CD4-positive, CD25-positive, alpha-beta regulatory T cell (primary cell): ENCODE measurements around the gene SLC8A1. TPM values are rescaled to one million over a fixed set of nuclear protein-coding genes. Genes with fewer than 3 reads are reported as not detected.

ENCODE experiments used
- ATAC-seq, 2 donors: fragments of 150-1000 bp; cut with Tn5 transposase; one replicate each; pipeline ENCODE4 v1.10.0; 2021; ENCODE audit warnings: low read depth in 2 of 2, moderate number of reproducible peaks in 2 of 2, moderate library complexity in 1 of 2
- DNase-seq, 3 donors: peaks; one replicate each; pipeline versions ENCODE4 v3.0.0 to v3.0.0-alpha.2; 2012 to 2022; ENCODE audit warnings: mixed read lengths in 1 of 3
- H3K27ac ChIP-seq: one replicate; pipeline ENCODE4 v1.7.0; 2013; ENCODE audit warnings: mild to moderate bottlenecking, low read length; ENCODE audit not compliant: insufficient read depth, poor library complexity, severe bottlenecking
- H3K27me3 ChIP-seq: one replicate; pipeline ENCODE4 v1.7.0; 2013; ENCODE audit warnings: low read length; ENCODE audit not compliant: control insufficient read depth, insufficient read depth
- H3K36me3 ChIP-seq: one replicate; pipeline ENCODE4 v1.7.0; 2013; ENCODE audit warnings: mild to moderate bottlenecking, low read length, moderate library complexity; ENCODE audit not compliant: control insufficient read depth, insufficient read depth
- H3K4me1 ChIP-seq: 2 replicates; pipeline ENCODE4 v1.7.0; 2013; ENCODE audit warnings: mild to moderate bottlenecking, low read length; ENCODE audit not compliant: insufficient read depth, control insufficient read depth, poor library complexity, severe bottlenecking
- H3K4me3 ChIP-seq: one replicate; pipeline ENCODE4 v1.7.0; 2013; ENCODE audit warnings: low read depth, mild to moderate bottlenecking, low read length, moderate library complexity
- H3K9me3 ChIP-seq, 2 experiments: 1 replicate in 1 of 2; 2 replicates in 1 of 2; pipeline ENCODE4 v1.7.0; 2013; ENCODE audit warnings: low read length in 2 of 2, mild to moderate bottlenecking in 1 of 2, moderate library complexity in 1 of 2; ENCODE audit not compliant: control insufficient read depth in 2 of 2
- H3K27ac Mint-ChIP-seq, 3 donors: one replicate each; pipeline ENCODE4 v1.8.0; 2020 to 2022; ENCODE audit warnings: mild to moderate bottlenecking in 3 of 3, mixed read lengths in 3 of 3, moderate library complexity in 2 of 3
- H3K27me3 Mint-ChIP-seq: one replicate; pipeline ENCODE4 v1.8.0; 2022; ENCODE audit warnings: mild to moderate bottlenecking, mixed read lengths
- H3K36me3 Mint-ChIP-seq: one replicate; pipeline ENCODE4 v1.8.0; 2020; ENCODE audit warnings: mixed read lengths
- H3K4me1 Mint-ChIP-seq, 4 donors: one replicate each; pipeline ENCODE4 v1.8.0; 2020 to 2022; ENCODE audit warnings: mixed read lengths in 4 of 4, mild to moderate bottlenecking in 1 of 4
- H3K4me3 Mint-ChIP-seq, 4 donors: one replicate each; pipeline ENCODE4 v1.8.0; 2020 to 2022; ENCODE audit warnings: mild to moderate bottlenecking in 4 of 4, mixed read lengths in 4 of 4, moderate library complexity in 3 of 4
- H3K9me3 Mint-ChIP-seq, 7 donors: one replicate each; pipeline ENCODE4 v1.8.0; 2020 to 2022; ENCODE audit warnings: mixed read lengths in 7 of 7, mild to moderate bottlenecking in 3 of 7, moderate library complexity in 2 of 7
- polyA plus RNA-seq, 4 donors: library from polyadenylated mRNA; unstranded; fragments of 300-500 nt; fragmentation: Illumina TruSeq; gene quantifications; one replicate each; pipeline ENCODE4 v1.2.3, GENCODE V29; 2021
- total RNA-seq: library from RNA; stranded (reverse); gene quantifications from one replicate; pipeline ENCODE4 v1.2.3, GENCODE V29; 2022

The SLC8A1 gene
- total and polyA plus RNA-seq, 5 donors from 2014 or later = 0.22 to 0.43 TPM; not detected in 3

DNA sequence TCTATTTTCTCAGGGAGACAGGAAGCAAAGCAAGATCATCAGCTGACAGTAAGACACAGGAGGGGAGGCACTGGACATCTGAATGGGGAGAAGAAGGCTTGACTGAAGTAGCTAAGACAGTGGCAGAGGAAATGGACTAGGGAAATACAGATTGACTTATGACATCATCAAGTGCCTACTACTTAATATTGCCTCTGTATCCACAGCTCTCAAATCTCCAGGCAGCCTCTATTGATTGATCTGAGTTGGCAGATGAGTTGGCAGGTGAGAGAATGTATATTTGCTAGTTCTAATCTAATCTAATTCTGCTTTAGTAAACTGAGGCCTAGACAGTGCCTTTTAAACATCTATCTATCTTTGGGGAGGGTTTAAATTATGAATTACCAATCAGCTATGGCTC, 242.1 kb downstream of the SLC8A1 start:
- no peak overlapping the region for H3K4me3 ChIP-seq
- H3K27ac ChIP-seq = no peak overlapping the region
- Mint-ChIP-seq H3K4me1 (peaks cover 0 to 6% (median under 1%) of the 10 kb centered on the region in 4 donors), H3K9me3 (peaks cover 0 to 2% (median 1%) of the 10 kb centered on the region in 7 donors), H3K27me3 (no peaks in the 10 kb centered on the region), H3K4me3 (no peak overlapping the region), H3K36me3 (no peaks in the 10 kb centered on the region), H3K27ac (peak overlapping the region in 1 of 3 donors; percentile 35)
- no peaks in the 10 kb centered on the region for H3K27me3 ChIP-seq
- H3K9me3 ChIP-seq = no peaks in the 10 kb centered on the region
- ATAC-seq = no peak
- no peaks in the 10 kb centered on the region for H3K4me1 ChIP-seq
- no peaks in the 10 kb centered on the region for H3K36me3 ChIP-seq
- no peak for DNase-seq

DNA sequence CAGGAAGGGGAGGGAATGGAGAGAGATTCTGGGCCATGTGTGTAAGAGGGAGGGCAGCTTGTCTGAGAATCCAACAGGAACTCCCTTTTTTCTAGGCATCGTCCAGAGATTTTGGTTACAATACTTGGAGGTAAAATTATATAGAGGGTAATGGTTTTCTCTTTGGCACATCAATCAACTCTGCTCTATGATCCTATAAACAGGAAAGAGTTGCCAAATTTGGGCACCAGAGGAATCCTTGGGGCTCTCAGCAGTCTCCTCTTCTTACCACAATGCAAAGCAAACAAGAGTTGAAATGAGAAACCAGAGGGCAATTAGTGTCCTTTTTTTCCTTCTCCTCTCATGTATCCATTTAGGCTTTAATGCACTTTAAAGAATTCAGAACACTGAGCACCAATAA, 243.4 kb downstream of the SLC8A1 start:
- H3K27ac Mint-ChIP-seq = no peak overlapping the region
- H3K4me1 Mint-ChIP-seq = peaks cover 0 to 6% (median under 1%) of the 10 kb centered on the region in 4 donors
- H3K27me3 Mint-ChIP-seq = no peaks in the 10 kb centered on the region
- no peak overlapping the region for H3K4me3 ChIP-seq
- H3K36me3 Mint-ChIP-seq = no peaks in the 10 kb centered on the region
- H3K9me3 Mint-ChIP-seq = peaks cover 0 to 2% (median 1%) of the 10 kb centered on the region in 7 donors
- no peak for DNase-seq
- ATAC-seq = no peak
- H3K27me3 ChIP-seq = no peaks in the 10 kb centered on the region
- H3K4me3 Mint-ChIP-seq = no peak overlapping the region
- H3K9me3 ChIP-seq = no peaks in the 10 kb centered on the region
- H3K27ac ChIP-seq = no peak overlapping the region
- H3K4me1 ChIP-seq = no peaks in the 10 kb centered on the region
- H3K36me3 ChIP-seq = no peaks in the 10 kb centered on the region

DNA sequence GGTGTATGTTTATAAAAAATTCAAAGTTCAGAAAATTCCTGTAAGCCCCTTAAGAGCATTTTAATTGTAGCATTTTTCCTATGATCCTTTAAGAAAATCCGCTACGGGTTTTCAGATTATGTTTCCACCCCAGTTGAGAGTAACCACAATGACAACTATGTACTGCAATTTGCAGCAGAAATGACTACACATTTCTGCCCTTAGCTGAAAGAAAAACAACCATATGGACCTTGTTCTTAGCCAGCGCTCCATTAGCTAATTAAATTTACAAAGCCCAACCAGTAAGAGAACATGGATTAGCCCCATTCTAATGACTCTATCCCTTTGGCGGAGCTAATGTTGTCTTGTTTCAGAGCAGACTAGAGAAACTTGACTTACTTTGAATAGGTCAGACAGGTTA, 247.6 kb downstream of the SLC8A1 start:
- H3K36me3 ChIP-seq = no peaks in the 10 kb centered on the region
- H3K4me3 Mint-ChIP-seq = no peak overlapping the region
- no peak for DNase-seq
- H3K4me1 ChIP-seq = no peaks in the 10 kb centered on the region
- H3K27ac Mint-ChIP-seq = no peak overlapping the region
- H3K9me3 Mint-ChIP-seq = peaks cover 0 to 2% (median 0%) of the 10 kb centered on the region in 7 donors
- H3K4me3 ChIP-seq = no peak overlapping the region
- no peaks in the 10 kb centered on the region for H3K9me3 ChIP-seq
- no peak overlapping the region for H3K27ac ChIP-seq
- no peak for ATAC-seq
- H3K36me3 Mint-ChIP-seq = no peaks in the 10 kb centered on the region
- H3K27me3 ChIP-seq = no peaks in the 10 kb centered on the region
- no peaks in the 10 kb centered on the region for H3K4me1 Mint-ChIP-seq
- no peaks in the 10 kb centered on the region for H3K27me3 Mint-ChIP-seq

DNA sequence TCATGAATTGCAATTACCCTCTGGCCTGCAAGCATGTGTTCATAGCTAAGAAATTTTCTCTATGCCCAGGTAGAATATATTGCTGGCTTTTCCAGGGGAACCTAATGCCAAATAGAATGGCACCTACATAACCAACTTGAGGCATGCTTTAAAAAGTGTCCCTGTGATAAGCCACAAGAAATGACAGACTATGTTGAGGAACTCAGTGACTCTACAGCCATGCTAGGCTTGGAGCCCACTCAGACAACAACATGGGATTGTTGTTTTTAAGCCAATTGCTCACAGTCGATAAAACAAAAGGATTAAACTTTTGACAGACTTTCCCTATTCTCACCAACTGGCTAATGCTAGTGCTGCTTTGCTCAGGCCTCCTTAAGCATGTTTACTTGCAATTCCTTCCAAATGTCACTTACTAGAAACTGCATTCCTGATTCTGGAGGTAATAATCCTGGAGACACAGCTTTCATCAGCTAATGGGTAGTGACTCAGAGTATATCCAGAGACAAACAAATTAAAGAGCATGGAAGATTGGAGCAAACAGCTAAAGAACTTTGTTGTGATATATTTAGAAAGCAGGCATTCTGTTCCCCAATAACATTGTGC, 249.0 kb downstream of the SLC8A1 start:
- Mint-ChIP-seq H3K4me3 (no peak overlapping the region), H3K27ac (peak overlapping the region in 1 of 3 donors; percentile 38), H3K36me3 (no peaks in the 10 kb centered on the region), H3K27me3 (no peaks in the 10 kb centered on the region), H3K9me3 (peaks cover 0 to 1% (median 0%) of the 10 kb centered on the region in 7 donors), H3K4me1 (no peaks in the 10 kb centered on the region)
- no peak overlapping the region for H3K4me3 ChIP-seq
- no peaks in the 10 kb centered on the region for H3K27me3 ChIP-seq
- no peaks in the 10 kb centered on the region for H3K4me1 ChIP-seq
- no peaks in the 10 kb centered on the region for H3K36me3 ChIP-seq
- ATAC-seq (no peak), DNase-seq (no peak)
- H3K9me3 ChIP-seq = no peaks in the 10 kb centered on the region
- H3K27ac ChIP-seq = no peak overlapping the region

DNA sequence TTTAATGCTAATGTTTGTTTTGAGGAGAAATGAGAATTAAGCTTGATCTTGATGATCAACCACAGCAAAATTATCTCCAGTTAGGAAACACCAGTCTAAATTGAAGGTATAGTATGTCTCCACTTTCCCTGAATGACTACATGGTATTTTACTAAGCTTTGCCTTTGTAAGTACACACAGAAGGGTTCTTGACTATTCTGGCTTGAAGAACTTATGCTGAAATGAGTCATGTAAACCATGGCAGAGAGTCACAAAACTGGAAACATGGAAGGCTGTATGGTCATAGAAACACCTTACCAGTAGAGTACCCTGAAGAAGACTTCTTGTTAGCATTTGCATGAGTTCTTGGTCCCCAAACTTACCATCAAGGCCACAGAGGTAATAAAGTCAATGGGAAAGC, 250.5 kb downstream of the SLC8A1 start:
- Histone ChIP-seq H3K9me3 (no peaks in the 10 kb centered on the region), H3K4me3 (no peak overlapping the region), H3K36me3 (no peaks in the 10 kb centered on the region), H3K4me1 (no peaks in the 10 kb centered on the region), H3K27me3 (no peaks in the 10 kb centered on the region), H3K27ac (no peak overlapping the region)
- Mint-ChIP-seq H3K4me1 (no peaks in the 10 kb centered on the region), H3K9me3 (peaks cover 0 to 1% (median 0%) of the 10 kb centered on the region in 7 donors), H3K4me3 (no peak overlapping the region), H3K36me3 (no peaks in the 10 kb centered on the region), H3K27ac (peak overlapping the region in 1 of 3 donors; percentile 27), H3K27me3 (no peaks in the 10 kb centered on the region)
- DNase-seq (no peak), ATAC-seq (no peak)

DNA sequence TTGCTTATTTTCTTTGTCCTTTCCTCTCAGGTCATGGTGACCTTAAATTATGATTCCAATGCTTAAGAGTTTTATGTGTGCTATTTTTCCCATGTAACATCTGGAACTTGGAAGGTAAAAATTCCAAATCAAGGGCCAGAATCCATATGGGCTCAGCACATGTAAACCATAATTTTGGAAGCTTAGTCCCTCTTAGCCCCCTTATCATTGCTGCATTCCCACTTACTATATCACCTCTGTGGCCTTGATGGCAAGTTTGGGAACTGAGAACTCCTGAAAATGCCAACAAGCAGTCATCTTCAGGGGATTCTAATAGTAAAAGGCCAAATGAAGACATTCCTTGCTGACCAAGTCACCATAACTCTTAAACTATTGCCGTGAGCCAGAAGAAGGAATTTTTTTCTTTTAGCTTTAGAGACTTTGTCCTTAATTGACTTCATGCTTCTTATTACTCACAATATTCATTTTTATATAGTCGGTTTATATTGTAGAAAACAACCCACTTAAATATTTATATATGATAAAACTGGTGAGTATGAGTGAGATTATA, 251.4 kb downstream of the SLC8A1 start:
- Histone ChIP-seq H3K9me3 (no peaks in the 10 kb centered on the region), H3K4me3 (no peak overlapping the region), H3K27me3 (no peaks in the 10 kb centered on the region), H3K27ac (no peak overlapping the region), H3K4me1 (no peaks in the 10 kb centered on the region), H3K36me3 (no peaks in the 10 kb centered on the region)
- H3K4me1 Mint-ChIP-seq = no peaks in the 10 kb centered on the region
- DNase-seq (no peak), ATAC-seq (no peak)
- no peaks in the 10 kb centered on the region for H3K27me3 Mint-ChIP-seq
- no peak overlapping the region for H3K27ac Mint-ChIP-seq
- H3K4me3 Mint-ChIP-seq = no peak overlapping the region
- H3K9me3 Mint-ChIP-seq = peaks cover 0 to 1% (median 0%) of the 10 kb centered on the region in 7 donors
- no peaks in the 10 kb centered on the region for H3K36me3 Mint-ChIP-seq

DNA sequence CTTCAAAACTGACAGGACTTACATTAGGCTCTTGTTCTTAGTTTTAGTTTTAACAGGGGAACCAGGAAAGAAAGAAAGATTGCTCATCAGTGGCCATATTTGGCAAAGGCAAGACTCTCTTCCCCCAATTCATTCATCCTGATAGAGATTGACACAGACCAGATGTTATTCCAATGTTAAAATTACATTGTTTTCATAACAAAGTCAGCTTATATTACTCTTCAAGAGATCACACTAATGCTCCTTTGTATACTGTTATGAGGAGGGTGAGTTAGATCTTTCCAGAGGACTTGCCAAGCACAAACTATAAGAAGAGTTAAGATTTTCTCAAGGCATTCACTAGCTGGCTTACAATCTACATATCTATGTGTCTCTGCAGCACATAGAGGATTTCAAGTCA, 252.1 kb downstream of the SLC8A1 start:
- peaks cover 0 to 1% (median 0%) of the 10 kb centered on the region in 7 donors for H3K9me3 Mint-ChIP-seq

DNA sequence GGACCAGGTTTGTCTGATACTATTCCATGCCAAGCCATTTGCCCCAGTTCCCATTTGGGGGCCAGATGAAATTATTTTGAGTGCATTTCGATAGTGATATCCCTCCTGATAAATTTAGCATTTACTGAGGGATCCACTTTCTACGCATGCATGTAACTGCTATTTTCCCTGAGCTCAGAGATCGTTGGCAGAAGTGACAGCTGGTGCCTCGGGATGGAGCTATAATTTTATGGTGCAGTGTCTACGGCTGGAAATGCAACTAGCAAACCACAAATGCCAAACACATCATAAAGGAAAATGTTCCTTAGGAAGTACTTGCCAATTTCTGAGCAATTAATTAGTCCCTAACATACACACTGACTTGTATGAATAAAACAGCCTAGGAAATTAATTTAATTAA, 254.8 kb downstream of the SLC8A1 start:
- no peak overlapping the region for H3K4me3 Mint-ChIP-seq
- ATAC-seq = no peak
- Histone ChIP-seq H3K27me3 (no peaks in the 10 kb centered on the region), H3K27ac (no peak overlapping the region), H3K4me3 (no peak overlapping the region), H3K36me3 (no peaks in the 10 kb centered on the region), H3K9me3 (no peaks in the 10 kb centered on the region), H3K4me1 (no peaks in the 10 kb centered on the region)
- no peak for DNase-seq
- H3K4me1 Mint-ChIP-seq = no peaks in the 10 kb centered on the region
- peaks cover 0 to 4% (median 0%) of the 10 kb centered on the region in 7 donors for H3K9me3 Mint-ChIP-seq
- no peaks in the 10 kb centered on the region for H3K27me3 Mint-ChIP-seq
- H3K27ac Mint-ChIP-seq = no peak overlapping the region
- no peaks in the 10 kb centered on the region for H3K36me3 Mint-ChIP-seq

More for the DNA sequence above, 252.1 kb downstream of the SLC8A1 start:
- Histone ChIP-seq H3K36me3 (no peaks in the 10 kb centered on the region), H3K9me3 (no peaks in the 10 kb centered on the region), H3K27me3 (no peaks in the 10 kb centered on the region), H3K4me3 (no peak overlapping the region), H3K27ac (no peak overlapping the region), H3K4me1 (no peaks in the 10 kb centered on the region)
- H3K27me3 Mint-ChIP-seq = no peaks in the 10 kb centered on the region
- H3K27ac Mint-ChIP-seq = no peak overlapping the region
- no peaks in the 10 kb centered on the region for H3K4me1 Mint-ChIP-seq
- H3K4me3 Mint-ChIP-seq = no peak overlapping the region
- H3K36me3 Mint-ChIP-seq = no peaks in the 10 kb centered on the region
- no peak for DNase-seq
- ATAC-seq = no peak
